HG03045 (cell line): ENCODE results near the gene PHACTR2.
A peak's percentile ranks its signal among the peaks of the same experiment; 100 is the strongest.

Experiments
- ATAC-seq: cut with Tn5 transposase; IDR thresholded peaks from one replicate; pipeline ENCODE4 v1.9.1; 2021; ENCODE audit warnings: mild to moderate bottlenecking, moderate library complexity; ENCODE audit not compliant: unreplicated experiment

The PHACTR2 gene

GRCh38 chr6:143802833-143803565, 125.2 kb downstream of the PHACTR2 start:
- ATAC-seq: no peak

- no peak for ATAC-seq
Measured at GRCh38 chr6:143803769-143804568, 126.2 kb downstream of the PHACTR2 start.

- no peak for ATAC-seq
Measured at GRCh38 chr6:143804835-143805239, 127.1 kb downstream of the PHACTR2 start.

- ATAC-seq: no peak
Measured at GRCh38 chr6:143806282-143807102, 128.7 kb downstream of the PHACTR2 start.

GRCh38 chr6:143807103-143807772, 129.5 kb downstream of the PHACTR2 start:
- no peak for ATAC-seq

- ATAC-seq: no peak
Measured at GRCh38 chr6:143810745-143811144, 133.0 kb downstream of the PHACTR2 start.

- ATAC-seq: no peak
Measured at GRCh38 chr6:143811501-143812157, 133.9 kb downstream of the PHACTR2 start.

GRCh38 chr6:143817621-143818020, 139.9 kb downstream of the PHACTR2 start:
- ATAC-seq: no peak

- no peak for ATAC-seq
Measured at GRCh38 chr6:143821359-143821758, 143.6 kb downstream of the PHACTR2 start.

GRCh38 chr6:143822584-143823024, 144.8 kb downstream of the PHACTR2 start:
- ATAC-seq: no peak

GRCh38 chr6:143823548-143823947, 145.8 kb downstream of the PHACTR2 start:
- ATAC-seq: no peak

- no peak for ATAC-seq
Measured at GRCh38 chr6:143828572-143828971, 150.8 kb downstream of the PHACTR2 start.

GRCh38 chr6:143836150-143836549, 158.4 kb downstream of the PHACTR2 start:
- no peak for ATAC-seq

- no peak for ATAC-seq
Measured at GRCh38 chr6:143838395-143838794, 160.6 kb downstream of the PHACTR2 start.

GRCh38 chr6:143839196-143839595, 161.4 kb downstream of the PHACTR2 start:
- ATAC-seq: no peak

- no peak for ATAC-seq
Measured at GRCh38 chr6:143840595-143841265, 163.0 kb downstream of the PHACTR2 start.

- no peak for ATAC-seq
Measured at GRCh38 chr6:143842461-143842901, 164.7 kb downstream of the PHACTR2 start.

- peak; percentile 100 for ATAC-seq
Measured at GRCh38 chr6:143842902-143843676, 165.3 kb downstream of the PHACTR2 start, which contains the start of gene LTV1. Gene LTV1 (plus strand): TSS chr6:143843338. CDS start chr6:143843478, 140 bp downstream.

GRCh38 chr6:143843677-143843999, 165.9 kb downstream of the PHACTR2 start:
- peak; percentile 8 for ATAC-seq
